GM12878 (cell line): ENCODE results near the gene PLOD3. TPM values are rescaled to one million over a fixed set of nuclear protein-coding genes. Genes with fewer than 3 reads are reported as not detected.

Source experiments
- BHLHE40 ChIP-seq, 2 experiments: fragments of 450-650 bp in 1 of 2; IDR thresholded peaks; 2 replicates each; pipeline ENCODE4 v1.6.1; 2011 to 2017; ENCODE audit warnings: low read depth in 2 of 2, borderline replicate concordance in 1 of 2, improper control_type of control experiment in 1 of 2, low read length in 1 of 2, mild to moderate bottlenecking in 1 of 2
- CREB1 ChIP-seq: IDR thresholded peaks from 2 replicates; pipeline ENCODE4 v1.6.1; 2012; ENCODE audit warnings: low read depth, mild to moderate bottlenecking, inconsistent platforms
- HDAC6 ChIP-seq: fragments of 200-600 bp; sonication (generic); IDR thresholded peaks from one replicate; pipeline ENCODE4 v1.8.0; 2017; ENCODE audit warnings: antibody characterized with exemption; ENCODE audit not compliant: unreplicated experiment
- IRF3 ChIP-seq: fragments of 450-650 bp; IDR thresholded peaks from 2 replicates; pipeline ENCODE4 v1.6.1; 2014; ENCODE audit warnings: mild to moderate bottlenecking
- MTA3 ChIP-seq: IDR thresholded peaks from 2 replicates; pipeline ENCODE4 v1.6.1; 2012; ENCODE audit warnings: low read length, inconsistent platforms, borderline replicate concordance
- MXI1 ChIP-seq: fragments of 150-350 bp; IDR thresholded peaks from 2 replicates; pipeline ENCODE4 v1.6.1; 2011; ENCODE audit warnings: low read depth, mild to moderate bottlenecking, inconsistent platforms, low read length, improper control_type of control experiment
- NFXL1 ChIP-seq: fragments of 450-650 bp; IDR thresholded peaks from 2 replicates; pipeline ENCODE4 v1.6.1; 2017; ENCODE audit warnings: antibody characterized with exemption, mild to moderate bottlenecking, borderline replicate concordance
- PKNOX1 ChIP-seq: fragments of 450-650 bp; IDR thresholded peaks from 2 replicates; pipeline ENCODE4 v1.6.1; 2016; ENCODE audit warnings: mild to moderate bottlenecking
- POLR2AphosphoS5 ChIP-seq: IDR thresholded peaks from 2 replicates; pipeline ENCODE4 v1.6.1; 2011; ENCODE audit warnings: mild to moderate bottlenecking, low read length, inconsistent platforms
- POU2F2 ChIP-seq: IDR thresholded peaks from 3 replicates; pipeline ENCODE4 v1.6.1; 2011; ENCODE audit warnings: low read depth, mild to moderate bottlenecking, low read length, borderline replicate concordance
- RAD51 ChIP-seq: fragments of 450-650 bp; IDR thresholded peaks from 2 replicates; pipeline ENCODE4 v1.6.1; 2016; ENCODE audit warnings: moderate library complexity, mild to moderate bottlenecking, inconsistent platforms
- REST ChIP-seq: IDR thresholded peaks from 2 replicates; pipeline ENCODE4 v1.6.1; 2012; ENCODE audit warnings: mild to moderate bottlenecking, low read depth, low read length
- SMAD1 ChIP-seq: fragments of 450-650 bp; IDR thresholded peaks from 2 replicates; pipeline ENCODE4 v1.6.1; 2018; ENCODE audit warnings: mild to moderate bottlenecking, low read depth; ENCODE audit not compliant: partially characterized antibody
- SP1 ChIP-seq: IDR thresholded peaks from one replicate; pipeline ENCODE4 v1.6.1; 2011; ENCODE audit warnings: low read depth, low read length
- TARDBP ChIP-seq: IDR thresholded peaks from 2 replicates; pipeline ENCODE4 v1.6.1; 2016; ENCODE audit warnings: borderline replicate concordance
- YY1 ChIP-seq: IDR thresholded peaks from 2 replicates; pipeline ENCODE4 v1.6.1; 2011; ENCODE audit warnings: low read depth, mild to moderate bottlenecking, low read length
- ZNF217 ChIP-seq: fragments of 450-650 bp; IDR thresholded peaks from 2 replicates; pipeline ENCODE4 v1.6.1; 2017; ENCODE audit warnings: antibody characterized with exemption, mild to moderate bottlenecking
- ZNF274 ChIP-seq: IDR thresholded peaks from one replicate; pipeline ENCODE4 v1.8.0; 2011; ENCODE audit not compliant: insufficient read length, insufficient read depth
- ZNF592 ChIP-seq: fragments of 450-650 bp; IDR thresholded peaks from 2 replicates; pipeline ENCODE4 v1.6.1; 2017; ENCODE audit warnings: mild to moderate bottlenecking, moderate library complexity
- ZSCAN29 ChIP-seq: fragments of 450-650 bp; IDR thresholded peaks from 2 replicates; pipeline ENCODE4 v1.6.1; 2017; ENCODE audit warnings: mild to moderate bottlenecking, moderate library complexity
- polyA plus RNA-seq, 11 experiments: library from polyadenylated mRNA; depleted of rRNA in 4 of 11; unstranded in 6 of 11; stranded (reverse) in 5 of 11; fragments of >200 nt; fragmentation: Nextera tagmentation in 4 of 11; fragmentation: Illumina TruSeq in 1 of 11; extraction: Ambion mirVana in 4 of 11; extraction: Trizol in 1 of 11; gene quantifications; 1 replicate in 1 of 11; 2 replicates in 10 of 11; pipeline versions ENCODE4 v1.2.1 to v1.2.3, GENCODE V29; 2011 to 2016; ENCODE audit warnings: inconsistent platforms in 2 of 11, missing spikeins in 2 of 11, low read depth in 1 of 11
- total RNA-seq, 4 experiments: library from RNA; depleted of rRNA in 3 of 4; stranded (reverse); fragments of >200 nt in 3 of 4; fragmentation: Illumina TruSeq in 1 of 4; extraction: Trizol in 1 of 4; gene quantifications; 2 replicates each; pipeline versions ENCODE4 v1.2.1 to v1.2.3, GENCODE V29; 2013 to 2021

The PLOD3 gene
- total and polyA plus RNA-seq, 10 of the 15 experiments (the other 5 are each of a cell fraction or from before 2014, with no cell fraction given) = 0.53 to 27.8 (median 15.1) TPM

- no peak for TF ChIP-seq IRF3
- TF ChIP-seq NFXL1 = no peak
- no peak for TF ChIP-seq POLR2AphosphoS5
- no peak for TF ChIP-seq SMAD1
- peak; percentile 21; the same call in 1 of the 2 replicates for TF ChIP-seq PKNOX1
- peak; percentile 25; the same call in 1 of the 3 replicates for TF ChIP-seq POU2F2
- TF ChIP-seq MTA3 = no peak
- peak; percentile 51 for TF ChIP-seq SP1
- no peak for TF ChIP-seq HDAC6
- 0 out of 2 replicates have a peak, but pooled peaks have one; percentile 44 for TF ChIP-seq YY1
- peak; percentile 90 for TF ChIP-seq RAD51
- no peak for TF ChIP-seq ZNF217
- TF ChIP-seq ZNF592 = no peak
- TF ChIP-seq CREB1 = peak; percentile 86
- no peak for TF ChIP-seq ZNF274
- peak; percentile 99 for TF ChIP-seq REST
- TF ChIP-seq MXI1 = peak; percentile 88
- no peak for TF ChIP-seq ZSCAN29
- peak; percentile 77 to 93 for TF ChIP-seq BHLHE40 (IDR thresholded peaks at IDR 0.05; ENCODE audit: borderline replicate concordance in 1 of 2, low read depth in 2 of 2, low read length in 1 of 2)
- no peak for TF ChIP-seq TARDBP
Measured at GRCh38 chr7:101165075-101165957, 52.1 kb downstream of the PLOD3 start, which contains the start of gene VGF (continued).
